PC-3 (cell line): ENCODE data around the gene TNRC6C.

Experiments used
- CTCF ChIP-seq: fragments of 300-600 bp; sonication (generic); conservative IDR thresholded peaks from 2 replicates; pipeline ENCODE4 v1.5.1; 2017; ENCODE audit warnings: antibody characterized with exemption, low read depth, mild to moderate bottlenecking, low read length
- EZH2 ChIP-seq: fragments of 300-600 bp; sonication (generic); IDR thresholded peaks from one replicate; pipeline ENCODE4 v1.6.1; 2017; ENCODE audit warnings: antibody characterized with exemption, mild to moderate bottlenecking, low read length; ENCODE audit not compliant: unreplicated experiment

- TF ChIP-seq CTCF (no peak), EZH2 (no peak)
These were observed 13.9 kb upstream of the TNRC6C start for GRCh38 chr17:77944390-77945222.
